Activated CD4-positive, alpha-beta T cell treated with anti-CD3 and anti-CD28 coated beads, Interleukin-2, amount 50 U/mL, for 48 hours (primary cell): ENCODE results near the gene AIFM3.
"Not testable (repeated sequence)": the region's sequence is repeated elsewhere in the genome, so short reads cannot be mapped to it uniquely, and the experiment has no call there.

Experiments used
- DNase-seq, 2 experiments: peaks; one replicate each; pipeline ENCODE4 v3.0.0-alpha.2; 2020

Gene AIFM3

GRCh38 chr22:20942203-20942902, 24.7 kb upstream of the AIFM3 start:
- not testable (repeated sequence) for DNase-seq

GRCh38 chr22:20943104-20943933, 23.7 kb upstream of the AIFM3 start:
- no peak for DNase-seq

GRCh38 chr22:20944042-20944441, 23.0 kb upstream of the AIFM3 start:
- DNase-seq, result no peak

- DNase-seq, result no peak
Measured at GRCh38 chr22:20945578-20945934, 21.5 kb upstream of the AIFM3 start.

GRCh38 chr22:20946080-20946986, 20.7 kb upstream of the AIFM3 start:
- no peak for DNase-seq

GRCh38 chr22:20946991-20947390, 20.1 kb upstream of the AIFM3 start:
- no peak for DNase-seq

GRCh38 chr22:20948450-20948849, 18.6 kb upstream of the AIFM3 start:
- no peak for DNase-seq

- no peak for DNase-seq
Measured at GRCh38 chr22:20948989-20949388, 18.1 kb upstream of the AIFM3 start.

GRCh38 chr22:20949698-20950183, 17.3 kb upstream of the AIFM3 start:
- no peak for DNase-seq

- DNase-seq, result no peak
Measured at GRCh38 chr22:20951151-20951931, 15.7 kb upstream of the AIFM3 start.

- no peak for DNase-seq
Measured at GRCh38 chr22:20951932-20952380, 15.1 kb upstream of the AIFM3 start.

GRCh38 chr22:20952544-20953341, 14.3 kb upstream of the AIFM3 start:
- no peak for DNase-seq

- DNase-seq, result no peak
Measured at GRCh38 chr22:20953342-20953608, 13.8 kb upstream of the AIFM3 start.

- no peak for DNase-seq
Measured at GRCh38 chr22:20953668-20954500, 13.2 kb upstream of the AIFM3 start.

- no peak for DNase-seq
Measured at GRCh38 chr22:20955548-20955947, 11.5 kb upstream of the AIFM3 start.

GRCh38 chr22:20956258-20957101, 10.6 kb upstream of the AIFM3 start:
- DNase-seq, result no peak

- DNase-seq, result peak in 1 of 2 experiments; percentile 14
Measured at GRCh38 chr22:20957102-20957682, 9.9 kb upstream of the AIFM3 start.

- peak in 1 of 2 experiments; percentile 14 for DNase-seq
Measured at GRCh38 chr22:20957683-20958431, 9.2 kb upstream of the AIFM3 start.
